Muscle of back (tissue), 11 donors: Measurements from ENCODE around the gene ATP8A1. TPM values are rescaled to one million over a fixed set of nuclear protein-coding genes. Genes with fewer than 3 reads are reported as not detected.

Experiments
- DNase-seq, 3 donors: peaks; one replicate each; pipeline versions ENCODE4 v3.0.0 to v3.0.0-alpha.2; 2013
- polyA plus RNA-seq, 10 donors: library from polyadenylated mRNA; unstranded; fragments of 120-200 nt; gene quantifications; one replicate each; pipeline ENCODE4 v1.2.1, GENCODE V29; 2013; ENCODE audit not compliant: insufficient read length in 10 of 10

The ATP8A1 gene
- polyA plus RNA-seq, 10 donors = 5.5 to 17.4 (median 9.3) TPM

- no peak for DNase-seq
Measured at GRCh38 chr4:42369489-42369888, 287.4 kb downstream of the ATP8A1 start.

GRCh38 chr4:42366959-42367358, 289.9 kb downstream of the ATP8A1 start:
- DNase-seq = no peak

- no peak for DNase-seq
Measured at GRCh38 chr4:42364266-42365053, 292.4 kb downstream of the ATP8A1 start.

- no peak for DNase-seq
Measured at GRCh38 chr4:42363614-42364013, 293.3 kb downstream of the ATP8A1 start.

- DNase-seq = no peak
Measured at GRCh38 chr4:42362591-42362990, 294.3 kb downstream of the ATP8A1 start.

GRCh38 chr4:42361456-42361855, 295.4 kb downstream of the ATP8A1 start:
- peak in 2 of 3 donors; percentile 7 to 53 for DNase-seq

- peak in 1 of 3 donors; percentile 25 for DNase-seq
Measured at GRCh38 chr4:42360256-42360669, 296.6 kb downstream of the ATP8A1 start.

- peak in 1 of 3 donors; percentile 34 for DNase-seq
Measured at GRCh38 chr4:42359711-42360110, 297.2 kb downstream of the ATP8A1 start.

Other genes starting within 250 kb of the ATP8A1 start
- gene GRXCR1, start 235.6 kb upstream of the ATP8A1 start, polyA plus RNA-seq = not detected